ENCODE results near the gene ADCY1. TPM values are rescaled to one million over a fixed set of nuclear protein-coding genes. Genes with fewer than 3 reads are reported as not detected.

Gene ADCY1
- total RNA-seq, 1 donor from 2014 or later, result 4.7 TPM

- DNase-seq (ENCODE audit: low spot score in 2 of 2, unreplicated experiment in 2 of 2), result no peak
- Mint-ChIP-seq H3K27ac (no peak overlapping the region), H3K9me3 (no peaks in the 10 kb centered on the region), H3K4me1 (no peaks in the 10 kb centered on the region), H3K36me3 (no peaks in the 10 kb centered on the region), H3K4me3 (no peak overlapping the region), H3K27me3 (ENCODE audit: low read depth) (peaks cover 7% of the 10 kb centered on the region)
- TF ChIP-seq, protein P1, sequence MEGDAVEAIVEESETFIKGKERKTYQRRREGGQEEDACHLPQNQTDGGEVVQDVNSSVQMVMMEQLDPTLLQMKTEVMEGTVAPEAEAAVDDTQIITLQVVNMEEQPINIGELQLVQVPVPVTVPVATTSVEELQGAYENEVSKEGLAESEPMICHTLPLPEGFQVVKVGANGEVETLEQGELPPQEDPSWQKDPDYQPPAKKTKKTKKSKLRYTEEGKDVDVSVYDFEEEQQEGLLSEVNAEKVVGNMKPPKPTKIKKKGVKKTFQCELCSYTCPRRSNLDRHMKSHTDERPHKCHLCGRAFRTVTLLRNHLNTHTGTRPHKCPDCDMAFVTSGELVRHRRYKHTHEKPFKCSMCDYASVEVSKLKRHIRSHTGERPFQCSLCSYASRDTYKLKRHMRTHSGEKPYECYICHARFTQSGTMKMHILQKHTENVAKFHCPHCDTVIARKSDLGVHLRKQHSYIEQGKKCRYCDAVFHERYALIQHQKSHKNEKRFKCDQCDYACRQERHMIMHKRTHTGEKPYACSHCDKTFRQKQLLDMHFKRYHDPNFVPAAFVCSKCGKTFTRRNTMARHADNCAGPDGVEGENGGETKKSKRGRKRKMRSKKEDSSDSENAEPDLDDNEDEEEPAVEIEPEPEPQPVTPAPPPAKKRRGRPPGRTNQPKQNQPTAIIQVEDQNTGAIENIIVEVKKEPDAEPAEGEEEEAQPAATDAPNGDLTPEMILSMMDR (IDR thresholded peaks at IDR 0.05; ENCODE audit: unreplicated experiment), result no peak
Measured at GRCh38 chr7:45709168-45710042, 135.2 kb downstream of the ADCY1 start.

- no peaks in the 10 kb centered on the region for H3K4me1 Mint-ChIP-seq
- DNase-seq (ENCODE audit: low spot score in 2 of 2, unreplicated experiment in 2 of 2), result no peak
- no peak overlapping the region for H3K4me3 Mint-ChIP-seq
- no peak overlapping the region for H3K27ac Mint-ChIP-seq
- H3K9me3 Mint-ChIP-seq, result no peaks in the 10 kb centered on the region
- TF ChIP-seq, protein P1 (IDR thresholded peaks at IDR 0.05; ENCODE audit: unreplicated experiment), result no peak
- H3K27me3 Mint-ChIP-seq (ENCODE audit: low read depth), result peaks cover 7% of the 10 kb centered on the region
- no peaks in the 10 kb centered on the region for H3K36me3 Mint-ChIP-seq
Measured at GRCh38 chr7:45710271-45711160, 136.3 kb downstream of the ADCY1 start.

DNA sequence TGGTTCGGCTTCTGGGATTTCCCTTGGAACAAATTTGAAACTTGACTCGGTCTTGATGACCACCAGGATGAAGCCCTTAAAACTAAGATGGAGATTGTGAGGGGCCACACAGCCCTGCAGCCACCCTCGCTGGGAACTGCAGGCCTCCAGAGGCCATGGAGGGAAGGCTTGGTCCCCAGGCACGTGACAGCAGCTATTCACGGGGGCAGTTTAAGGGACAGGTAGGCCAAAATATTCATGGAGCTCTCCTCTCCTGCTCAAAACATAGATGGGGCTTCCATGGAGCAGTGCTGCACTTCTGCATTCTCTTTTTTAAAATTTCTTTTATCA is 137.0 kb downstream of the ADCY1 start:
- DNase-seq (ENCODE audit: low spot score in 2 of 2, unreplicated experiment in 2 of 2), result no peak
- H3K27ac Mint-ChIP-seq, result no peak overlapping the region

GRCh38 chr7:45712057-45712689 is 138.0 kb downstream of the ADCY1 start:
- Mint-ChIP-seq H3K9me3 (no peaks in the 10 kb centered on the region), H3K27ac (no peak overlapping the region), H3K4me1 (no peaks in the 10 kb centered on the region), H3K27me3 (ENCODE audit: low read depth) (no peaks in the 10 kb centered on the region), H3K4me3 (no peak overlapping the region), H3K36me3 (no peaks in the 10 kb centered on the region)
- TF ChIP-seq, protein P1 (IDR thresholded peaks at IDR 0.05; ENCODE audit: unreplicated experiment), result no peak
- no peak for DNase-seq (ENCODE audit: low spot score in 2 of 2, unreplicated experiment in 2 of 2)

More for the DNA sequence above, 137.0 kb downstream of the ADCY1 start:
- Mint-ChIP-seq H3K4me1 (no peaks in the 10 kb centered on the region), H3K36me3 (no peaks in the 10 kb centered on the region), H3K4me3 (no peak overlapping the region), H3K27me3 (ENCODE audit: low read depth) (peaks cover 4% of the 10 kb centered on the region), H3K9me3 (no peaks in the 10 kb centered on the region)
- TF ChIP-seq, protein P1 (IDR thresholded peaks at IDR 0.05; ENCODE audit: unreplicated experiment), result no peak

- no peak overlapping the region for H3K27ac Mint-ChIP-seq
- H3K9me3 Mint-ChIP-seq, result no peaks in the 10 kb centered on the region
- H3K4me3 Mint-ChIP-seq, result no peak overlapping the region
- DNase-seq (ENCODE audit: low spot score in 2 of 2, unreplicated experiment in 2 of 2), result no peak
- no peaks in the 10 kb centered on the region for H3K4me1 Mint-ChIP-seq
- TF ChIP-seq, protein P1 (IDR thresholded peaks at IDR 0.05; ENCODE audit: unreplicated experiment), result no peak
- no peaks in the 10 kb centered on the region for H3K36me3 Mint-ChIP-seq
- no peaks in the 10 kb centered on the region for H3K27me3 Mint-ChIP-seq (ENCODE audit: low read depth)
Measured at GRCh38 chr7:45712872-45713668, 138.9 kb downstream of the ADCY1 start.
